ENCODE data around the gene GLB1L2.

Gene GLB1L2

GRCh38 chr11:134412203-134413042 is 80.6 kb downstream of the GLB1L2 start, which contains the start of gene B3GAT1:
B3GAT1 (minus strand) TSS chr11:134412242; CDS start chr11:134387659, 24,583 bp downstream.
- no peak for TF ChIP-seq RAD21 (IDR thresholded peaks at IDR 0.05; ENCODE audit: low read depth)
- peak; percentile 62 for TF ChIP-seq EGR1 (IDR thresholded peaks at IDR 0.05)

- TF ChIP-seq EGR1 (IDR thresholded peaks at IDR 0.05) (no peak), YY1 (IDR thresholded peaks at IDR 0.05; ENCODE audit: low read depth) (no peak), RAD21 (IDR thresholded peaks at IDR 0.05; ENCODE audit: low read depth) (no peak), TEAD4 (IDR thresholded peaks at IDR 0.05) (no peak), TCF12 (IDR thresholded peaks at IDR 0.05; ENCODE audit: low read depth) (no peak), NFIC (IDR thresholded peaks at IDR 0.05) (no peak), CREB1 (IDR thresholded peaks at IDR 0.05; ENCODE audit: low read depth) (no peak), USF1 (IDR thresholded peaks at IDR 0.05) (no peak), MAX (IDR thresholded peaks at IDR 0.05) (no peak), FOXM1 (IDR thresholded peaks at IDR 0.05; ENCODE audit: borderline replicate concordance, low read depth) (no peak), REST (IDR thresholded peaks at IDR 0.05; ENCODE audit: low read depth) (no peak), ZBTB7A (IDR thresholded peaks at IDR 0.05; ENCODE audit: low read depth) (no peak), EP300 (IDR thresholded peaks at IDR 0.05; ENCODE audit: borderline replicate concordance) (no peak), TAF1 (IDR thresholded peaks at IDR 0.05; ENCODE audit: low read depth) (no peak), CEBPB (IDR thresholded peaks at IDR 0.05) (no peak)
Measured at GRCh38 chr11:134413043-134413825, 81.4 kb downstream of the GLB1L2 start.

GRCh38 chr11:134413826-134414731 is 82.3 kb downstream of the GLB1L2 start:
- TF ChIP-seq TEAD4 (IDR thresholded peaks at IDR 0.05) (no peak), TCF12 (IDR thresholded peaks at IDR 0.05; ENCODE audit: low read depth) (no peak), USF1 (IDR thresholded peaks at IDR 0.05) (no peak), TAF1 (IDR thresholded peaks at IDR 0.05; ENCODE audit: low read depth) (no peak), CEBPB (IDR thresholded peaks at IDR 0.05) (no peak), EGR1 (IDR thresholded peaks at IDR 0.05) (no peak), FOXM1 (IDR thresholded peaks at IDR 0.05; ENCODE audit: borderline replicate concordance, low read depth) (no peak), REST (IDR thresholded peaks at IDR 0.05; ENCODE audit: low read depth) (no peak), YY1 (IDR thresholded peaks at IDR 0.05; ENCODE audit: low read depth) (no peak), ZBTB7A (IDR thresholded peaks at IDR 0.05; ENCODE audit: low read depth) (no peak), NFIC (IDR thresholded peaks at IDR 0.05) (no peak), CREB1 (IDR thresholded peaks at IDR 0.05; ENCODE audit: low read depth) (no peak), MAX (IDR thresholded peaks at IDR 0.05) (no peak), RAD21 (IDR thresholded peaks at IDR 0.05; ENCODE audit: low read depth) (no peak), EP300 (IDR thresholded peaks at IDR 0.05; ENCODE audit: borderline replicate concordance) (no peak)

- no peak for TF ChIP-seq RAD21 (IDR thresholded peaks at IDR 0.05; ENCODE audit: low read depth)
- no peak for TF ChIP-seq YY1 (IDR thresholded peaks at IDR 0.05; ENCODE audit: low read depth)
- no peak for TF ChIP-seq REST (IDR thresholded peaks at IDR 0.05; ENCODE audit: low read depth)
- TF ChIP-seq NFIC (IDR thresholded peaks at IDR 0.05) = no peak
- no peak for TF ChIP-seq CREB1 (IDR thresholded peaks at IDR 0.05; ENCODE audit: low read depth)
- no peak for TF ChIP-seq TCF12 (IDR thresholded peaks at IDR 0.05; ENCODE audit: low read depth)
- no peak for TF ChIP-seq EGR1 (IDR thresholded peaks at IDR 0.05)
- no peak for TF ChIP-seq TEAD4 (IDR thresholded peaks at IDR 0.05)
- no peak for TF ChIP-seq TAF1 (IDR thresholded peaks at IDR 0.05; ENCODE audit: low read depth)
- TF ChIP-seq EP300 (IDR thresholded peaks at IDR 0.05; ENCODE audit: borderline replicate concordance) = no peak
- no peak for TF ChIP-seq ZBTB7A (IDR thresholded peaks at IDR 0.05; ENCODE audit: low read depth)
- no peak for TF ChIP-seq MAX (IDR thresholded peaks at IDR 0.05)
- no peak for TF ChIP-seq USF1 (IDR thresholded peaks at IDR 0.05)
- no peak for TF ChIP-seq FOXM1 (IDR thresholded peaks at IDR 0.05; ENCODE audit: borderline replicate concordance, low read depth)
- no peak for TF ChIP-seq CEBPB (IDR thresholded peaks at IDR 0.05)
Measured at GRCh38 chr11:134414766-134415765, 83.3 kb downstream of the GLB1L2 start.

All from Ishikawa (cell line).